Colon (tissue), 2 donors: ENCODE results near the gene MBD3L1.

ENCODE experiments used
- FAIRE-seq: peaks from 2 replicates; lab custom pipeline; 2012; peaks lifted over from hg19 to GRCh38; lab: Jason Lieb, UNC
- donor health status: control.
- donor health status: control.

MBD3L1 gene

GRCh38 chr19:8832132-8833021 lies at the start of gene MBD3L1, which contains the start of gene ZNF558:
TSS of gene MBD3L1 (plus strand) at chr19:8832377. CDS start at chr19:8842679, 10,302 bp downstream.
TSS of gene ZNF558 (minus strand) at chr19:8832304. CDS start at chr19:8822659, 9,645 bp downstream.
- FAIRE-seq: peak; percentile 53

GRCh38 chr19:8794823-8795222 lies 37.4 kb upstream of the MBD3L1 start:
- FAIRE-seq: no peak

GRCh38 chr19:8806661-8807060 lies 25.5 kb upstream of the MBD3L1 start:
- FAIRE-seq: no peak

- no peak for FAIRE-seq
Observed at GRCh38 chr19:8811315-8812172, 20.6 kb upstream of the MBD3L1 start.

- FAIRE-seq: no peak
Observed at GRCh38 chr19:8814176-8814575, 18.0 kb upstream of the MBD3L1 start.

GRCh38 chr19:8815780-8816179 lies 16.4 kb upstream of the MBD3L1 start:
- FAIRE-seq: no peak

GRCh38 chr19:8820234-8820633 lies 11.9 kb upstream of the MBD3L1 start:
- FAIRE-seq: no peak

GRCh38 chr19:8821748-8822241 lies 10.4 kb upstream of the MBD3L1 start:
- no peak for FAIRE-seq

GRCh38 chr19:8826371-8826770 lies 5.8 kb upstream of the MBD3L1 start:
- FAIRE-seq: no peak

- FAIRE-seq: no peak
Observed at GRCh38 chr19:8827277-8827676, 4.9 kb upstream of the MBD3L1 start.

GRCh38 chr19:8831373-8831772 lies 804 bp upstream of the MBD3L1 start:
- no peak for FAIRE-seq

GRCh38 chr19:8831832-8832131 lies 395 bp upstream of the MBD3L1 start:
- no peak for FAIRE-seq

- no peak for FAIRE-seq
Observed at GRCh38 chr19:8835446-8835845, 3.3 kb downstream of the MBD3L1 start.

- FAIRE-seq: no peak
Observed at GRCh38 chr19:8835877-8836276, 3.7 kb downstream of the MBD3L1 start.

GRCh38 chr19:8840708-8841107 lies 8.5 kb downstream of the MBD3L1 start:
- FAIRE-seq: no peak

- no peak for FAIRE-seq
Observed at GRCh38 chr19:8846819-8847218, 14.6 kb downstream of the MBD3L1 start.

- no peak for FAIRE-seq
Observed at GRCh38 chr19:8849232-8849631, 17.1 kb downstream of the MBD3L1 start.

- no peak for FAIRE-seq
Observed at GRCh38 chr19:8850488-8850887, 18.3 kb downstream of the MBD3L1 start.

- no peak for FAIRE-seq
Observed at GRCh38 chr19:8858260-8858659, 26.1 kb downstream of the MBD3L1 start.

- FAIRE-seq: no peak
Observed at GRCh38 chr19:8866344-8866743, 34.2 kb downstream of the MBD3L1 start.

GRCh38 chr19:8877854-8878705 lies 45.9 kb downstream of the MBD3L1 start:
- FAIRE-seq: no peak

GRCh38 chr19:8880868-8881488 lies 48.8 kb downstream of the MBD3L1 start:
- FAIRE-seq: no peak
